H9 (cell line): Measurements from ENCODE around the gene ZNF512B. TPM values are rescaled to one million over a fixed set of nuclear protein-coding genes. Genes with fewer than 3 reads are reported as not detected.

Experiments
- DNase-seq: peaks from one replicate; pipeline ENCODE4 v3.0.0-alpha.2; 2017
- H2AFZ ChIP-seq: one replicate; pipeline ENCODE4 v1.6.1; 2013; ENCODE audit warnings: mild to moderate bottlenecking, low read length, control low read depth, moderate library complexity
- H2AK5ac ChIP-seq: 2 replicates; pipeline ENCODE4 v1.6.1; 2013; ENCODE audit warnings: low read length, control low read depth, mixed read lengths; ENCODE audit not compliant: insufficient read length
- H2BK120ac ChIP-seq: one replicate; pipeline ENCODE4 v1.6.1; 2013; ENCODE audit warnings: low read depth, mild to moderate bottlenecking, low read length, control low read depth, inconsistent platforms; ENCODE audit not compliant: poor library complexity, severe bottlenecking
- H2BK12ac ChIP-seq: 2 replicates; pipeline ENCODE4 v1.6.1; 2013; ENCODE audit warnings: low read length, control low read depth, mixed read lengths, low read depth; ENCODE audit not compliant: insufficient read length
- H2BK15ac ChIP-seq: 2 replicates; pipeline ENCODE4 v1.6.1; 2013; ENCODE audit warnings: low read depth, low read length, control low read depth
- H2BK20ac ChIP-seq: one replicate; pipeline ENCODE4 v1.6.1; 2013; ENCODE audit warnings: low read depth, mild to moderate bottlenecking, low read length, control low read depth, inconsistent platforms; ENCODE audit not compliant: poor library complexity, severe bottlenecking
- H2BK5ac ChIP-seq: 2 replicates; pipeline ENCODE4 v1.6.1; 2013; ENCODE audit warnings: low read length, control low read depth, mixed read lengths; ENCODE audit not compliant: insufficient read length
- H3K14ac ChIP-seq: 2 replicates; pipeline ENCODE4 v1.6.1; 2013; ENCODE audit warnings: low read length, control low read depth; ENCODE audit not compliant: insufficient read depth
- H3K18ac ChIP-seq: 2 replicates; pipeline ENCODE4 v1.6.1; 2013; ENCODE audit warnings: low read depth, mild to moderate bottlenecking, mixed read lengths, low read length, control low read depth; ENCODE audit not compliant: insufficient read length
- H3K23ac ChIP-seq: 2 replicates; pipeline ENCODE4 v1.6.1; 2013; ENCODE audit warnings: low read length, control low read depth, mixed read lengths, low read depth; ENCODE audit not compliant: insufficient read length
- H3K23me2 ChIP-seq: 2 replicates; pipeline ENCODE4 v1.6.1; 2013; ENCODE audit warnings: low read depth, mild to moderate bottlenecking, mixed read lengths, low read length, control low read depth; ENCODE audit not compliant: insufficient read length, poor library complexity, severe bottlenecking
- H3K27ac ChIP-seq: 2 replicates; pipeline ENCODE4 v1.5.1; 2013; ENCODE audit warnings: low read length, control low read depth, mixed read lengths, low read depth; ENCODE audit not compliant: insufficient read length
- H3K27me3 ChIP-seq: 2 replicates; pipeline ENCODE4 v1.6.1; 2013; ENCODE audit warnings: low read length, control low read depth, inconsistent platforms; ENCODE audit not compliant: insufficient read depth
- H3K4ac ChIP-seq: 2 replicates; pipeline ENCODE4 v1.6.1; 2013; ENCODE audit warnings: low read depth, mild to moderate bottlenecking, control low read depth, inconsistent platforms, low read length, moderate library complexity
- H3K4me1 ChIP-seq: 2 replicates; pipeline ENCODE4 v1.6.1; 2013; ENCODE audit warnings: low read length, control low read depth, inconsistent platforms; ENCODE audit not compliant: insufficient read depth
- H3K4me2 ChIP-seq: 2 replicates; pipeline ENCODE4 v1.6.1; 2013; ENCODE audit warnings: low read length, control low read depth, mixed read lengths; ENCODE audit not compliant: insufficient read length, insufficient read depth
- H3K56ac ChIP-seq: 2 replicates; pipeline ENCODE4 v1.6.1; 2013; ENCODE audit warnings: low read depth, mild to moderate bottlenecking, mixed read lengths, low read length, control low read depth; ENCODE audit not compliant: insufficient read length
- H3K79me1 ChIP-seq: 2 replicates; pipeline ENCODE4 v1.6.1; 2013; ENCODE audit warnings: low read depth, mild to moderate bottlenecking, moderate library complexity, low read length, control low read depth, inconsistent platforms; ENCODE audit not compliant: insufficient read depth, poor library complexity, severe bottlenecking
- H3K79me2 ChIP-seq: 2 replicates; pipeline ENCODE4 v1.6.1; 2013; ENCODE audit warnings: low read length, control low read depth, inconsistent platforms; ENCODE audit not compliant: insufficient read depth
- H3K9ac ChIP-seq: 2 replicates; pipeline ENCODE4 v1.6.1; 2013; ENCODE audit warnings: low read length, control low read depth, mixed read lengths; ENCODE audit not compliant: insufficient read length; ENCODE audit errors: extremely low read depth
- H3K9me3 ChIP-seq: one replicate; pipeline ENCODE4 v1.6.1; 2013; ENCODE audit warnings: low read depth, low read length, inconsistent platforms; ENCODE audit not compliant: control insufficient read depth
- H3T11ph ChIP-seq: one replicate; pipeline ENCODE4 v1.6.1; 2013; ENCODE audit warnings: mild to moderate bottlenecking, low read length, control low read depth, inconsistent platforms
- H4K20me1 ChIP-seq: one replicate; pipeline ENCODE4 v1.6.1; 2013; ENCODE audit not compliant: control insufficient read depth, insufficient read length, insufficient read depth
- H4K5ac ChIP-seq: 2 replicates; pipeline ENCODE4 v1.6.1; 2013; ENCODE audit warnings: low read depth, mild to moderate bottlenecking, mixed read lengths, low read length, control low read depth; ENCODE audit not compliant: insufficient read length
- H4K8ac ChIP-seq: replicated peaks from 2 replicates; pipeline ENCODE4 v1.6.1; 2013; ENCODE audit warnings: low read length, control low read depth, mixed read lengths, low read depth; ENCODE audit not compliant: insufficient read length
- H4K91ac ChIP-seq: 2 replicates; pipeline ENCODE4 v1.6.1; 2013; ENCODE audit warnings: low read depth, mild to moderate bottlenecking, moderate library complexity, mixed read lengths, low read length, control low read depth; ENCODE audit not compliant: insufficient read length
- H3K27ac Mint-ChIP-seq, 3 experiments: 2 replicates in 2 of 3; 3 replicates in 1 of 3; pipeline ENCODE4 v1.8.0; 2020 to 2021; ENCODE audit warnings: mixed read lengths in 3 of 3, mild to moderate bottlenecking in 1 of 3, moderate library complexity in 1 of 3
- H3K27me3 Mint-ChIP-seq: 2 replicates; pipeline ENCODE4 v1.8.0; 2021; ENCODE audit warnings: low read depth, mild to moderate bottlenecking, moderate library complexity, mixed read lengths
- H3K36me3 Mint-ChIP-seq, 3 experiments: 2 replicates in 2 of 3; 3 replicates in 1 of 3; pipeline ENCODE4 v1.8.0; 2020 to 2021; ENCODE audit warnings: low read depth in 3 of 3, mixed read lengths in 3 of 3; ENCODE audit not compliant: insufficient read depth in 1 of 3
- H3K4me1 Mint-ChIP-seq, 2 experiments: 2 replicates each; pipeline ENCODE4 v1.8.0; 2020; ENCODE audit warnings: mixed read lengths in 2 of 2
- H3K4me3 Mint-ChIP-seq, 2 experiments: 2 replicates in 1 of 2; 3 replicates in 1 of 2; pipeline ENCODE4 v1.8.0; 2020 to 2021; ENCODE audit warnings: mild to moderate bottlenecking in 2 of 2, mixed read lengths in 2 of 2, moderate library complexity in 1 of 2
- H3K9me3 Mint-ChIP-seq, 2 experiments: 2 replicates in 1 of 2; 3 replicates in 1 of 2; pipeline ENCODE4 v1.8.0; 2020; ENCODE audit warnings: mild to moderate bottlenecking in 2 of 2, mixed read lengths in 2 of 2, moderate library complexity in 1 of 2
- WGBS: extraction: QIAGEN DNeasy Blood & Tissue Kit; methylation state at CpG from one replicate; pipeline ENCODE4 v1.1.7; 2013; ENCODE audit warnings: missing lambda C conversion rate, low lambda C conversion rate, mixed read lengths; ENCODE audit not compliant: insufficient read length; ENCODE audit errors: extremely low coverage; 5-methylcytosine and 5-hydroxymethylcytosine counted together
- total RNA-seq: library from RNA; stranded (reverse); gene quantifications from 2 replicates; pipeline ENCODE4 v1.2.1, GENCODE V29; 2021
- TF ChIP-seq, protein P1 (sequence below): fragments of 200-600 bp; sonication (generic); conservative IDR thresholded peaks from 3 replicates; pipeline ENCODE4 v1.8.0; 2021; ENCODE audit warnings: antibody characterized with exemption, mild to moderate bottlenecking

The ZNF512B gene
- total RNA-seq, 1 experiment from 2014 or later = 46.0 TPM

GRCh38 chr20:63968136-63968927 is 1.4 kb downstream of the ZNF512B start:
- no CpG with 5 or more reads among the region's 14 CpGs for WGBS
- Histone ChIP-seq H2AFZ (no peak overlapping the region), H2BK15ac (no peak overlapping the region), H2BK20ac (no peak overlapping the region), H3K9me3 (peaks cover 40% of the 10 kb centered on the region), H4K5ac (no peak overlapping the region), H3K4me2 (peak overlapping the region; percentile 49), H4K8ac (no peak overlapping the region), H3T11ph (no peak overlapping the region), H2BK12ac (no peak overlapping the region), H3K56ac (no peak overlapping the region), H4K20me1 (no peaks in the 10 kb centered on the region), H3K9ac (no peak overlapping the region), H4K91ac (no peak overlapping the region), H2BK120ac (no peak overlapping the region), H3K23me2 (peaks cover 11% of the 10 kb centered on the region), H3K23ac (no peak overlapping the region), H3K14ac (no peak overlapping the region; the same call in 1 of the 2 replicates), H2BK5ac (no peak overlapping the region), H2AK5ac (no peak overlapping the region), H3K4me1 (no peaks in the 10 kb centered on the region; the same call in 1 of the 2 replicates), H3K18ac (no peak overlapping the region), H3K27ac (no peak overlapping the region), H3K79me1 (no peaks in the 10 kb centered on the region), H3K27me3 (no peaks in the 10 kb centered on the region; the same call in 1 of the 2 replicates), H3K79me2 (no peaks in the 10 kb centered on the region), H3K4ac (no peak overlapping the region)
- Mint-ChIP-seq H3K9me3 (peaks cover 2 to 10% of the 10 kb centered on the region in 2 experiments; a peak in 3 of 5 replicates), H3K27me3 (peaks cover 14% of the 10 kb centered on the region), H3K4me3 (peak overlapping the region; percentile 82 to 85), H3K36me3 (peaks cover 9 to 41% (median 32%) of the 10 kb centered on the region in 3 experiments), H3K4me1 (peaks cover 14 to 17% of the 10 kb centered on the region in 2 experiments), H3K27ac (no peak overlapping the region; a peak in 1 of 7 replicates)
- peak; percentile 23 for DNase-seq
- TF ChIP-seq, protein P1, sequence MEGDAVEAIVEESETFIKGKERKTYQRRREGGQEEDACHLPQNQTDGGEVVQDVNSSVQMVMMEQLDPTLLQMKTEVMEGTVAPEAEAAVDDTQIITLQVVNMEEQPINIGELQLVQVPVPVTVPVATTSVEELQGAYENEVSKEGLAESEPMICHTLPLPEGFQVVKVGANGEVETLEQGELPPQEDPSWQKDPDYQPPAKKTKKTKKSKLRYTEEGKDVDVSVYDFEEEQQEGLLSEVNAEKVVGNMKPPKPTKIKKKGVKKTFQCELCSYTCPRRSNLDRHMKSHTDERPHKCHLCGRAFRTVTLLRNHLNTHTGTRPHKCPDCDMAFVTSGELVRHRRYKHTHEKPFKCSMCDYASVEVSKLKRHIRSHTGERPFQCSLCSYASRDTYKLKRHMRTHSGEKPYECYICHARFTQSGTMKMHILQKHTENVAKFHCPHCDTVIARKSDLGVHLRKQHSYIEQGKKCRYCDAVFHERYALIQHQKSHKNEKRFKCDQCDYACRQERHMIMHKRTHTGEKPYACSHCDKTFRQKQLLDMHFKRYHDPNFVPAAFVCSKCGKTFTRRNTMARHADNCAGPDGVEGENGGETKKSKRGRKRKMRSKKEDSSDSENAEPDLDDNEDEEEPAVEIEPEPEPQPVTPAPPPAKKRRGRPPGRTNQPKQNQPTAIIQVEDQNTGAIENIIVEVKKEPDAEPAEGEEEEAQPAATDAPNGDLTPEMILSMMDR = no peak
